OCI-LY3 (cell line): ENCODE measurements around the gene NCKAP1.

Source experiments
- H2AFZ ChIP-seq: fragments of 200-600, 300-600 bp; shearing (Covaris generic); 2 replicates; pipeline ENCODE4 v1.6.0; 2014; ENCODE audit warnings: antibody characterized with exemption, low read depth, low read length
- H3K27ac ChIP-seq: fragments of 200-600, 300-600 bp; sonication (generic); 2 replicates; pipeline ENCODE4 v1.5.1; 2014; ENCODE audit warnings: mild to moderate bottlenecking, low read length, moderate library complexity, mixed read lengths
- H3K27me3 ChIP-seq: fragments of 200-600, 300-600 bp; sonication (generic); 2 replicates; pipeline ENCODE4 v1.6.1; 2014; ENCODE audit warnings: low read depth, low read length, mixed read lengths
- H3K36me3 ChIP-seq: fragments of 200-600, 300-600 bp; sonication (generic); replicated peaks from 2 replicates; pipeline ENCODE3; 2014; ENCODE audit warnings: low read depth, low read length, mixed read lengths
- H3K4me1 ChIP-seq: fragments of 300-600, 200-600 bp; sonication (generic); 2 replicates; pipeline ENCODE4 v1.6.1; 2014; ENCODE audit warnings: low read length, mixed read lengths
- H3K4me2 ChIP-seq: fragments of 200-600, 300-600 bp; sonication (generic); 2 replicates; pipeline ENCODE4 v1.6.1; 2014; ENCODE audit warnings: low read length, mixed read lengths
- H3K4me3 ChIP-seq: fragments of 300-600, 200-600 bp; sonication (generic); 2 replicates; pipeline ENCODE4 v1.5.1; 2014; ENCODE audit warnings: antibody characterized with exemption, mild to moderate bottlenecking, low read length, moderate library complexity
- H3K79me2 ChIP-seq: fragments of 300-600, 200-600 bp; shearing (Covaris generic); 2 replicates; pipeline ENCODE4 v1.6.1; 2014; ENCODE audit warnings: mild to moderate bottlenecking, low read length, mixed read lengths
- H3K9ac ChIP-seq: fragments of 300-600, 200-600 bp; shearing (Covaris generic); 2 replicates; pipeline ENCODE4 v1.6.0; 2014; ENCODE audit warnings: mild to moderate bottlenecking, low read length, moderate library complexity
- H3K9me3 ChIP-seq: fragments of 200-600, 300-600 bp; shearing (Covaris generic); 2 replicates; pipeline ENCODE4 v1.6.1; 2014; ENCODE audit warnings: low read length, mixed read lengths; ENCODE audit not compliant: insufficient read depth
- H4K20me1 ChIP-seq: fragments of 200-600, 300-600 bp; sonication (generic); 2 replicates; pipeline ENCODE4 v1.6.1; 2016; ENCODE audit warnings: low read length, mixed read lengths; ENCODE audit not compliant: insufficient read depth
- CTCF ChIP-seq: fragments of 200-600, 300-600 bp; sonication (generic); IDR thresholded peaks from 2 replicates; pipeline ENCODE4 v1.5.1; 2014; ENCODE audit warnings: antibody characterized with exemption, low read length, low read depth
- EZH2phosphoT487 ChIP-seq: fragments of 200-600 bp; shearing (Covaris generic); IDR thresholded peaks from 2 replicates; pipeline ENCODE4 v1.6.1; 2018; ENCODE audit warnings: antibody characterized with exemption, mixed run types, low read depth

NCKAP1 gene

GRCh38 chr2:182917924-182918323 lies 120.3 kb downstream of the NCKAP1 start:
- Histone ChIP-seq H3K79me2 (no peaks in the 10 kb centered on the region), H3K4me1 (no peaks in the 10 kb centered on the region), H3K9me3 (no peaks in the 10 kb centered on the region), H3K36me3 (no peaks in the 10 kb centered on the region), H3K9ac (no peak overlapping the region), H3K4me2 (no peak overlapping the region), H3K4me3 (no peak overlapping the region), H2AFZ (no peak overlapping the region), H4K20me1 (no peaks in the 10 kb centered on the region), H3K27me3 (peaks cover 3% of the 10 kb centered on the region), H3K27ac (no peak overlapping the region)
- TF ChIP-seq CTCF (no peak), EZH2phosphoT487 (no peak)

- no peak for TF ChIP-seq EZH2phosphoT487
- no peak for TF ChIP-seq CTCF
- H4K20me1 ChIP-seq: no peaks in the 10 kb centered on the region
- H3K4me2 ChIP-seq: no peak overlapping the region
- H3K27ac ChIP-seq: no peak overlapping the region
- no peak overlapping the region for H3K4me3 ChIP-seq
- H3K36me3 ChIP-seq: no peaks in the 10 kb centered on the region
- no peaks in the 10 kb centered on the region for H3K4me1 ChIP-seq
- H3K27me3 ChIP-seq: peaks cover 3% of the 10 kb centered on the region
- H3K9me3 ChIP-seq: no peaks in the 10 kb centered on the region
- no peak overlapping the region for H3K9ac ChIP-seq
- H3K79me2 ChIP-seq: no peaks in the 10 kb centered on the region
- no peak overlapping the region for H2AFZ ChIP-seq
These were observed 121.8 kb downstream of the NCKAP1 start for GRCh38 chr2:182916417-182916816.

- H2AFZ ChIP-seq: no peak overlapping the region
- H3K27ac ChIP-seq: no peak overlapping the region
- no peaks in the 10 kb centered on the region for H4K20me1 ChIP-seq
- no peaks in the 10 kb centered on the region for H3K9me3 ChIP-seq
- TF ChIP-seq CTCF: no peak
- TF ChIP-seq EZH2phosphoT487: no peak
- no peaks in the 10 kb centered on the region for H3K4me1 ChIP-seq
- no peak overlapping the region for H3K4me2 ChIP-seq
- H3K9ac ChIP-seq: no peak overlapping the region
- H3K36me3 ChIP-seq: no peaks in the 10 kb centered on the region
- peaks cover 3% of the 10 kb centered on the region for H3K27me3 ChIP-seq
- no peak overlapping the region for H3K4me3 ChIP-seq
- H3K79me2 ChIP-seq: no peaks in the 10 kb centered on the region
These were observed 122.6 kb downstream of the NCKAP1 start for GRCh38 chr2:182915369-182916326.

- H3K4me2 ChIP-seq: no peak overlapping the region
These were observed 123.4 kb downstream of the NCKAP1 start for GRCh38 chr2:182914852-182915251.

More at GRCh38 chr2:182914852-182915251, 123.4 kb downstream of the NCKAP1 start:
- TF ChIP-seq CTCF: no peak
- no peak for TF ChIP-seq EZH2phosphoT487
- Histone ChIP-seq H3K4me1 (no peaks in the 10 kb centered on the region), H3K4me3 (no peak overlapping the region), H3K79me2 (no peaks in the 10 kb centered on the region), H3K27me3 (peaks cover 3% of the 10 kb centered on the region), H3K27ac (no peak overlapping the region), H4K20me1 (no peaks in the 10 kb centered on the region), H3K9me3 (no peaks in the 10 kb centered on the region), H3K9ac (no peak overlapping the region), H2AFZ (no peak overlapping the region), H3K36me3 (no peaks in the 10 kb centered on the region)
